Measurements from ENCODE around the gene DYRK4. TPM values are rescaled to one million over a fixed set of nuclear protein-coding genes. Genes with fewer than 3 reads are reported as not detected.

Gene DYRK4
- total RNA-seq, 1 experiment from 2014 or later, result 8.8 TPM

- TF ChIP-seq, protein P1, sequence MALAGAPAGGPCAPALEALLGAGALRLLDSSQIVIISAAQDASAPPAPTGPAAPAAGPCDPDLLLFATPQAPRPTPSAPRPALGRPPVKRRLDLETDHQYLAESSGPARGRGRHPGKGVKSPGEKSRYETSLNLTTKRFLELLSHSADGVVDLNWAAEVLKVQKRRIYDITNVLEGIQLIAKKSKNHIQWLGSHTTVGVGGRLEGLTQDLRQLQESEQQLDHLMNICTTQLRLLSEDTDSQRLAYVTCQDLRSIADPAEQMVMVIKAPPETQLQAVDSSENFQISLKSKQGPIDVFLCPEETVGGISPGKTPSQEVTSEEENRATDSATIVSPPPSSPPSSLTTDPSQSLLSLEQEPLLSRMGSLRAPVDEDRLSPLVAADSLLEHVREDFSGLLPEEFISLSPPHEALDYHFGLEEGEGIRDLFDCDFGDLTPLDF (CRISPR knock-in tag; IDR thresholded peaks at IDR 0.05), result no peak
Measured at GRCh38 chr12:4580281-4580688, 18.3 kb downstream of the DYRK4 start (continued).

DNA sequence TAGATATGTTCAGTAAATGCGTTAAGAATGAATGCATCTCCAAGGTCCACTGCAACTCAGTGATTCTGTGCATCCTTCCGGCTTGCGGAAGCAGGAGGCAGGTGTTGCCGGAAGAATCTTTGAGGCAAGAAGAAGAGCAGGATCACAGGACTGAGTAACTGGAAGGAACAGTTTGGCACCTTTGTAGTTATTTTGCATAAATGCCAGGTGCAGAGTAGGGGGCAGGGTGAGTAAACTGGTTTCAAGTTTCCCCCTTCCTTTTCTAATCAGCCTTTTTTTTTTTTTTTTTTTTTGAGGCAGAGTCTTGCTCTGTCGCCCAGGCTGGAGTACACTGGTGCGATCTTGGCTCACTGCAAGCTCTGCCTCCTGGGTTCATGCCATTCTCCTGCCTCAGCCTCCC is 22.3 kb downstream of the DYRK4 start:
- DNase-seq (ENCODE audit: low spot score) (no peak), ATAC-seq (no peak)
- POLR2A ChIA-PET, result no interaction called here
- Mint-ChIP-seq H3K27ac (no peak overlapping the region), H3K9me3 (peaks cover 3% of the 10 kb centered on the region; the same call in 1 of the 2 replicates), H3K36me3 (no peaks in the 10 kb centered on the region), H3K4me3 (no peak overlapping the region), H3K4me1 (peaks cover 34% of the 10 kb centered on the region), H3K27me3 (ENCODE audit: low read depth) (peaks cover 3% of the 10 kb centered on the region)
- CTCF ChIA-PET, result interaction anchor here (0.6 kb wide), 1 partner anchor 22 kb away, joined by 3 read pairs; the partner anchor contains the start of gene DYRK4
- TF ChIP-seq ZNF281 (CRISPR knock-in tag; IDR thresholded peaks at IDR 0.05) (no peak), ZNF532 (CRISPR knock-in tag; IDR thresholded peaks at IDR 0.05; ENCODE audit: borderline replicate concordance) (no peak), ZNF416 (CRISPR knock-in tag; IDR thresholded peaks at IDR 0.05) (no peak), TCF7 (CRISPR knock-in tag; IDR thresholded peaks at IDR 0.05; ENCODE audit: low read depth) (no peak), SMAD3 (CRISPR knock-in tag; IDR thresholded peaks at IDR 0.05; ENCODE audit: borderline replicate concordance) (no peak), TEAD1 (CRISPR knock-in tag; IDR thresholded peaks at IDR 0.05) (no peak), MLX (CRISPR knock-in tag; IDR thresholded peaks at IDR 0.05) (no peak), AFF4 (CRISPR knock-in tag; IDR thresholded peaks at IDR 0.05; ENCODE audit: borderline replicate concordance) (no peak), ZMAT4 (CRISPR knock-in tag; IDR thresholded peaks at IDR 0.05) (no peak), MXD4 (CRISPR knock-in tag; IDR thresholded peaks at IDR 0.05; ENCODE audit: borderline replicate concordance) (no peak)
- TF ChIP-seq, protein P2, sequence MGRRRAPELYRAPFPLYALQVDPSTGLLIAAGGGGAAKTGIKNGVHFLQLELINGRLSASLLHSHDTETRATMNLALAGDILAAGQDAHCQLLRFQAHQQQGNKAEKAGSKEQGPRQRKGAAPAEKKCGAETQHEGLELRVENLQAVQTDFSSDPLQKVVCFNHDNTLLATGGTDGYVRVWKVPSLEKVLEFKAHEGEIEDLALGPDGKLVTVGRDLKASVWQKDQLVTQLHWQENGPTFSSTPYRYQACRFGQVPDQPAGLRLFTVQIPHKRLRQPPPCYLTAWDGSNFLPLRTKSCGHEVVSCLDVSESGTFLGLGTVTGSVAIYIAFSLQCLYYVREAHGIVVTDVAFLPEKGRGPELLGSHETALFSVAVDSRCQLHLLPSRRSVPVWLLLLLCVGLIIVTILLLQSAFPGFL (CRISPR knock-in tag; IDR thresholded peaks at IDR 0.05; ENCODE audit: borderline replicate concordance), result no peak
- TF ChIP-seq, protein P3, sequence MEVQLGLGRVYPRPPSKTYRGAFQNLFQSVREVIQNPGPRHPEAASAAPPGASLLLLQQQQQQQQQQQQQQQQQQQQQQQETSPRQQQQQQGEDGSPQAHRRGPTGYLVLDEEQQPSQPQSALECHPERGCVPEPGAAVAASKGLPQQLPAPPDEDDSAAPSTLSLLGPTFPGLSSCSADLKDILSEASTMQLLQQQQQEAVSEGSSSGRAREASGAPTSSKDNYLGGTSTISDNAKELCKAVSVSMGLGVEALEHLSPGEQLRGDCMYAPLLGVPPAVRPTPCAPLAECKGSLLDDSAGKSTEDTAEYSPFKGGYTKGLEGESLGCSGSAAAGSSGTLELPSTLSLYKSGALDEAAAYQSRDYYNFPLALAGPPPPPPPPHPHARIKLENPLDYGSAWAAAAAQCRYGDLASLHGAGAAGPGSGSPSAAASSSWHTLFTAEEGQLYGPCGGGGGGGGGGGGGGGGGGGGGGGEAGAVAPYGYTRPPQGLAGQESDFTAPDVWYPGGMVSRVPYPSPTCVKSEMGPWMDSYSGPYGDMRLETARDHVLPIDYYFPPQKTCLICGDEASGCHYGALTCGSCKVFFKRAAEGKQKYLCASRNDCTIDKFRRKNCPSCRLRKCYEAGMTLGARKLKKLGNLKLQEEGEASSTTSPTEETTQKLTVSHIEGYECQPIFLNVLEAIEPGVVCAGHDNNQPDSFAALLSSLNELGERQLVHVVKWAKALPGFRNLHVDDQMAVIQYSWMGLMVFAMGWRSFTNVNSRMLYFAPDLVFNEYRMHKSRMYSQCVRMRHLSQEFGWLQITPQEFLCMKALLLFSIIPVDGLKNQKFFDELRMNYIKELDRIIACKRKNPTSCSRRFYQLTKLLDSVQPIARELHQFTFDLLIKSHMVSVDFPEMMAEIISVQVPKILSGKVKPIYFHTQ (CRISPR knock-in tag; IDR thresholded peaks at IDR 0.05), result no peak
- TF ChIP-seq, protein P4, sequence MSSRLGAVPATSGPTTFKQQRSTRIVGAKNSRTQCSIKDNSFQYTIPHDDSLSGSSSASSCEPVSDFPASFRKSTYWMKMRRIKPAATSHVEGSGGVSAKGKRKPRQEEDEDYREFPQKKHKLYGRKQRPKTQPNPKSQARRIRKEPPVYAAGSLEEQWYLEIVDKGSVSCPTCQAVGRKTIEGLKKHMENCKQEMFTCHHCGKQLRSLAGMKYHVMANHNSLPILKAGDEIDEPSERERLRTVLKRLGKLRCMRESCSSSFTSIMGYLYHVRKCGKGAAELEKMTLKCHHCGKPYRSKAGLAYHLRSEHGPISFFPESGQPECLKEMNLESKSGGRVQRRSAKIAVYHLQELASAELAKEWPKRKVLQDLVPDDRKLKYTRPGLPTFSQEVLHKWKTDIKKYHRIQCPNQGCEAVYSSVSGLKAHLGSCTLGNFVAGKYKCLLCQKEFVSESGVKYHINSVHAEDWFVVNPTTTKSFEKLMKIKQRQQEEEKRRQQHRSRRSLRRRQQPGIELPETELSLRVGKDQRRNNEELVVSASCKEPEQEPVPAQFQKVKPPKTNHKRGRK (CRISPR knock-in tag; IDR thresholded peaks at IDR 0.05; ENCODE audit: borderline replicate concordance), result no peak
